Iris pigment epithelial cell (primary cell): ENCODE results near the gene MRPS18C.
"Not testable (repeated sequence)": the region's sequence is repeated elsewhere in the genome, so short reads cannot be mapped to it uniquely, and the experiment has no call there.

Experiments
- DNase-seq: peaks from one replicate; pipeline ENCODE4 v3.0.0-alpha.2; 2011; ENCODE audit warnings: low read depth

Gene MRPS18C

GRCh38 chr4:83498187-83498586 is 42.3 kb downstream of the MRPS18C start:
- DNase-seq: no peak

- DNase-seq: not testable (repeated sequence)
Observed at GRCh38 chr4:83501671-83502070, 45.8 kb downstream of the MRPS18C start.

GRCh38 chr4:83503974-83504373 is 48.1 kb downstream of the MRPS18C start:
- DNase-seq: no peak

- DNase-seq: no peak
Observed at GRCh38 chr4:83504503-83504902, 48.6 kb downstream of the MRPS18C start.

GRCh38 chr4:83504996-83505395 is 49.1 kb downstream of the MRPS18C start:
- DNase-seq: no peak

GRCh38 chr4:83509156-83509585 is 53.3 kb downstream of the MRPS18C start:
- DNase-seq: peak; percentile 58

- no peak for DNase-seq
Observed at GRCh38 chr4:83510442-83510841, 54.6 kb downstream of the MRPS18C start.
